ENCODE data around the gene UBQLN4. TPM values are rescaled to one million over a fixed set of nuclear protein-coding genes. Genes with fewer than 3 reads are reported as not detected.

Gene UBQLN4
- polyA plus RNA-seq, 1 donor from 2014 or later, result 34.9 TPM

DNA sequence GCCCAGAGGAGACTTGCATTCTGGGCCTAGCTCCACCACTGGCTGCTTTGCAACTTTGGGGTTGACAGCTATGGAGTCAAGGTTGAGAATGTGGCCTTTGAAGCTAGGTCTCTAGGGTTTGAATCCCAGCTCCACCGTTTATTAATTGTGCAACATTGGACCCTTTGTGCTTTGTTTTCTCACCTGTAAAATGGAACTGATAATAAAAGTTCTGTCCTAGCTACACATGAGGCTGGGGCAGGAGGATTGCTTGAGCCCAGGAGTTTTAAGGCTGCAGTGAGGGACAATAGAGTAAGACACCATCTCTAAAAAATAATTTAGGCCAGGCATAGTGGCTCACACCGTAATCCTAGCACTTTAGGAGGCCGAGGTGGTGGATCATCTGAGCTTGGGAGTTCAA lies 45.7 kb upstream of the UBQLN4 start:
- Histone ChIP-seq H3K36me3 (ENCODE audit: insufficient read depth, low read length) (peaks cover 6% of the 10 kb centered on the region), H3K4me3 (ENCODE audit: low read length) (no peak overlapping the region), H3K9me3 (ENCODE audit: low read length) (no peaks in the 10 kb centered on the region), H3K4me2 (ENCODE audit: low read length) (no peak overlapping the region), H3F3A (ENCODE audit: insufficient read depth, low read length, poor library complexity, severe bottlenecking) (no peaks in the 10 kb centered on the region), H3K27me3 (ENCODE audit: insufficient read depth, low read depth, low read length) (no peaks in the 10 kb centered on the region), H3K9me2 (ENCODE audit: insufficient read depth, low read length) (no peaks in the 10 kb centered on the region), H3K79me2 (replicated peaks; ENCODE audit: insufficient read depth, low read length) (peaks cover 61% of the 10 kb centered on the region), H4K20me1 (ENCODE audit: insufficient read depth) (peaks cover 7% of the 10 kb centered on the region), H3K27ac (ENCODE audit: low read length) (no peak overlapping the region), H2AFZ (ENCODE audit: low read depth, low read length) (no peak overlapping the region), H3K9ac (ENCODE audit: low read length) (no peak overlapping the region)
- no peak for TF ChIP-seq CTCF (IDR thresholded peaks at IDR 0.05; ENCODE audit: poor library complexity, severe bottlenecking)
- no peak for TF ChIP-seq TAF1 (IDR thresholded peaks at IDR 0.05; ENCODE audit: low read depth)

GRCh38 chr1:156098784-156099183 lies 45.2 kb upstream of the UBQLN4 start:
- H4K20me1 ChIP-seq (ENCODE audit: insufficient read depth), result peaks cover 11% of the 10 kb centered on the region
- H2AFZ ChIP-seq (ENCODE audit: low read depth, low read length), result no peak overlapping the region
- H3K4me2 ChIP-seq (ENCODE audit: low read length), result no peak overlapping the region
- H3K4me3 ChIP-seq (ENCODE audit: low read length), result no peak overlapping the region
- TF ChIP-seq RAD21 (conservative IDR thresholded peaks at IDR 0.05) (no peak), SMC3 (conservative IDR thresholded peaks at IDR 0.05; ENCODE audit: poor library complexity) (no peak), EZH2 (IDR thresholded peaks at IDR 0.05; ENCODE audit: borderline replicate concordance, insufficient read depth, low read length, poor library complexity, severe bottlenecking) (no peak), POLR2AphosphoS5 (IDR thresholded peaks at IDR 0.05) (no peak)
- no peak overlapping the region for H3K9ac ChIP-seq (ENCODE audit: low read length)
- no peaks in the 10 kb centered on the region for H3K27me3 ChIP-seq (ENCODE audit: insufficient read depth, low read depth, low read length)
- H3K27ac ChIP-seq (ENCODE audit: low read length), result no peak overlapping the region
- peaks cover 65% of the 10 kb centered on the region for H3K79me2 ChIP-seq (replicated peaks; ENCODE audit: insufficient read depth, low read length)
- no peaks in the 10 kb centered on the region for H3K9me3 ChIP-seq (ENCODE audit: low read length)
- no peaks in the 10 kb centered on the region for H3F3A ChIP-seq (ENCODE audit: insufficient read depth, low read length, poor library complexity, severe bottlenecking)
- H3K36me3 ChIP-seq (ENCODE audit: insufficient read depth, low read length), result peaks cover 6% of the 10 kb centered on the region
- no peaks in the 10 kb centered on the region for H3K9me2 ChIP-seq (ENCODE audit: insufficient read depth, low read length)

GRCh38 chr1:156097499-156098178 lies 44.0 kb upstream of the UBQLN4 start:
- no peak for TF ChIP-seq TAF1 (IDR thresholded peaks at IDR 0.05; ENCODE audit: low read depth)
- TF ChIP-seq, protein P1, sequence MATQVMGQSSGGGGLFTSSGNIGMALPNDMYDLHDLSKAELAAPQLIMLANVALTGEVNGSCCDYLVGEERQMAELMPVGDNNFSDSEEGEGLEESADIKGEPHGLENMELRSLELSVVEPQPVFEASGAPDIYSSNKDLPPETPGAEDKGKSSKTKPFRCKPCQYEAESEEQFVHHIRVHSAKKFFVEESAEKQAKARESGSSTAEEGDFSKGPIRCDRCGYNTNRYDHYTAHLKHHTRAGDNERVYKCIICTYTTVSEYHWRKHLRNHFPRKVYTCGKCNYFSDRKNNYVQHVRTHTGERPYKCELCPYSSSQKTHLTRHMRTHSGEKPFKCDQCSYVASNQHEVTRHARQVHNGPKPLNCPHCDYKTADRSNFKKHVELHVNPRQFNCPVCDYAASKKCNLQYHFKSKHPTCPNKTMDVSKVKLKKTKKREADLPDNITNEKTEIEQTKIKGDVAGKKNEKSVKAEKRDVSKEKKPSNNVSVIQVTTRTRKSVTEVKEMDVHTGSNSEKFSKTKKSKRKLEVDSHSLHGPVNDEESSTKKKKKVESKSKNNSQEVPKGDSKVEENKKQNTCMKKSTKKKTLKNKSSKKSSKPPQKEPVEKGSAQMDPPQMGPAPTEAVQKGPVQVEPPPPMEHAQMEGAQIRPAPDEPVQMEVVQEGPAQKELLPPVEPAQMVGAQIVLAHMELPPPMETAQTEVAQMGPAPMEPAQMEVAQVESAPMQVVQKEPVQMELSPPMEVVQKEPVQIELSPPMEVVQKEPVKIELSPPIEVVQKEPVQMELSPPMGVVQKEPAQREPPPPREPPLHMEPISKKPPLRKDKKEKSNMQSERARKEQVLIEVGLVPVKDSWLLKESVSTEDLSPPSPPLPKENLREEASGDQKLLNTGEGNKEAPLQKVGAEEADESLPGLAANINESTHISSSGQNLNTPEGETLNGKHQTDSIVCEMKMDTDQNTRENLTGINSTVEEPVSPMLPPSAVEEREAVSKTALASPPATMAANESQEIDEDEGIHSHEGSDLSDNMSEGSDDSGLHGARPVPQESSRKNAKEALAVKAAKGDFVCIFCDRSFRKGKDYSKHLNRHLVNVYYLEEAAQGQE (IDR thresholded peaks at IDR 0.05; ENCODE audit: borderline replicate concordance), result no peak
- no peak for TF ChIP-seq POLR2AphosphoS5 (IDR thresholded peaks at IDR 0.05)
- TF ChIP-seq EP300 (conservative IDR thresholded peaks at IDR 0.05; ENCODE audit: poor library complexity, severe bottlenecking), result no peak
- no peak for TF ChIP-seq EZH2 (IDR thresholded peaks at IDR 0.05; ENCODE audit: borderline replicate concordance, insufficient read depth, low read length, poor library complexity, severe bottlenecking)
- TF ChIP-seq CTCF (IDR thresholded peaks at IDR 0.05; ENCODE audit: poor library complexity, severe bottlenecking), result no peak
- TF ChIP-seq MXI1 (conservative IDR thresholded peaks at IDR 0.05; ENCODE audit: poor library complexity, severe bottlenecking), result no peak
- no peak for TF ChIP-seq RAD21 (conservative IDR thresholded peaks at IDR 0.05)
- no peak for TF ChIP-seq SMC3 (conservative IDR thresholded peaks at IDR 0.05; ENCODE audit: poor library complexity)
- H3K4me2 ChIP-seq (ENCODE audit: low read length), result no peak overlapping the region

More at GRCh38 chr1:156097499-156098178, 44.0 kb upstream of the UBQLN4 start:
- Histone ChIP-seq H4K20me1 (ENCODE audit: insufficient read depth) (peaks cover 11% of the 10 kb centered on the region), H3K4me3 (ENCODE audit: low read length) (no peak overlapping the region), H3K36me3 (ENCODE audit: insufficient read depth, low read length) (peaks cover 6% of the 10 kb centered on the region), H3K79me2 (replicated peaks; ENCODE audit: insufficient read depth, low read length) (peaks cover 68% of the 10 kb centered on the region), H3K9me2 (ENCODE audit: insufficient read depth, low read length) (no peaks in the 10 kb centered on the region), H3F3A (ENCODE audit: insufficient read depth, low read length, poor library complexity, severe bottlenecking) (no peaks in the 10 kb centered on the region), H3K27ac (ENCODE audit: low read length) (no peak overlapping the region), H2AFZ (ENCODE audit: low read depth, low read length) (no peak overlapping the region), H3K27me3 (ENCODE audit: insufficient read depth, low read depth, low read length) (no peaks in the 10 kb centered on the region), H3K9ac (ENCODE audit: low read length) (no peak overlapping the region), H3K9me3 (ENCODE audit: low read length) (no peaks in the 10 kb centered on the region)

All from neural cell (in vitro differentiated cells).